ENCODE results near the gene ACMSD.
"Not testable (repeated sequence)": the region's sequence is repeated elsewhere in the genome, so short reads cannot be mapped to it uniquely, and the experiment has no call there.

ACMSD gene

GRCh38 chr2:134906726-134907125, 68.3 kb downstream of the ACMSD start:
- no peak for DNase-seq (ENCODE audit: low read depth)

GRCh38 chr2:134907441-134908116, 69.2 kb downstream of the ACMSD start:
- not testable (repeated sequence) for DNase-seq (ENCODE audit: low read depth)

DNA sequence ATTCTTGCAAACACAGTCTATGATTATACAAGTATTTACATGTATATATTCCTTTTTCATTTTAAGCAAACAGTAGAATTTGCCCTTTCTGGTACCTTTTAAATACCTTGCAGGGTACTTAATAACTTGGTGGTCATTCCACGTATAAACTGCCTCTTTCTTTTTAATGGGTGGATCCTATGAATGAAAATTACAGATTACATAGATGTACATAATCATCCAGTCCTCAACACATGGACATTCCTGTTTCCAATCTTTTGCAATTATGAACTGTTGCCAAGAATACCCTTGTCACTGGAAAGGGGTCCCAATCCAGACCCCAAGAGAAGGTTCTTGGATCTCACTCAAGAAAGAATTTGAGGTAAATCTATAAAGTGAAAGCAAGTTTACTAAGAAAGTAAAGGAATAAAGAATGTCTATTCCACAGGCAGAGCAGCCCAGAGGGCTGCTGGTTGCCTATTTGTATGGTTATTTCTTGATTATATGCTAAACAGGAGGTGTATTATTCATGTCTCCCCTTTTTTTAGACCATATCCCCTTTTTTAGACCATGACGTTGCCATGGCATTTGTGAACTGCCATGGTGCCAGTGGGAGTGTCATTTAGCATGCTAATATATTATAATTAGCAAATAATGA, 72.5 kb downstream of the ACMSD start:
- no peak for DNase-seq (ENCODE audit: low read depth)

- no peak for DNase-seq (ENCODE audit: low read depth)
Observed at GRCh38 chr2:134911400-134911785, 73.0 kb downstream of the ACMSD start.

DNA sequence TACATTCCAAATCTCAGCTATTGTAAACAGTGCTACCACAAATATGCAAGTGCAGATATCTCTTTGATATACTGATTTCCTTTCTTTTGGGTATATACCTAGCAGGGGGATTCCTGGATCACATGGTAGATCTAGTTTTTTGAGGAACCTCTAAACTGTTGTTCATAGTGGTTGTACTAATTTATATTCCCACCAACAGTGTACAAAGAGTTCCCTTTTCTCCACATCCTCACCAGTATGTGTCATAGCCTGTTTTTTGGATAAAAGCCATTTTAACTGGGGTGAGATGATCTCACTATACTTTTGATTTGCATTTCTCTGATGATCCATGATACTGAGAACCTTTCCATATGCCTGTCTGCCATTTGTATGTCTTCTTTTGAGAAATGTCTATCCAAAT, 73.9 kb downstream of the ACMSD start:
- no peak for DNase-seq (ENCODE audit: low read depth)

GRCh38 chr2:134917360-134917865, 79.0 kb downstream of the ACMSD start:
- DNase-seq (ENCODE audit: low read depth), result no peak

- DNase-seq (ENCODE audit: low read depth), result peak; percentile 81
Observed at GRCh38 chr2:134917888-134918525, 79.6 kb downstream of the ACMSD start.

- DNase-seq (ENCODE audit: low read depth), result peak; percentile 99
Observed at GRCh38 chr2:134918526-134919340, 80.3 kb downstream of the ACMSD start, which contains the start of gene CCNT2. Gene CCNT2 (plus strand): TSS chr2:134918822. CDS start chr2:134918855, 33 bp downstream.

- no peak for DNase-seq (ENCODE audit: low read depth)
Observed at GRCh38 chr2:134919341-134920210, 81.2 kb downstream of the ACMSD start.

DNA sequence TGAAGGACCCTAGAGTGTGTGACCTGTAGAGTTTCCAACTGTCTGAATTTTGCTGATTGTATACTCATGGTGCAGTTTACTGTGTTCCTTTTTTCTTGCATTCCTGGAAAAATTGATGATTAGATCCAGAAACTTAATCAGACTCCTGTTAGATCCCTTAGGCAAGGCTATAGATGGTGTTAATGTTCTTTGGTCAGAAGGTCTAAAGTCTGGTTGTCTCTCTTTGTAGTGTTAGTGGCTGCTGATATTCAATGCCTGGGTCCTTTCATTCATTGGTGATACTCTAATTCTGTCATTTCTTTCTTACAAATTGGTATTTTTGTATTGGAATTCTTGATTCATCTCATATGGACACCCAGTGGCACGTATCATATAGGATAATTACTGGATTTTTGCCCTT, 86.5 kb downstream of the ACMSD start:
- no peak for DNase-seq (ENCODE audit: low read depth)

GRCh38 chr2:134926231-134926931, 88.0 kb downstream of the ACMSD start:
- no peak for DNase-seq (ENCODE audit: low read depth)

DNA sequence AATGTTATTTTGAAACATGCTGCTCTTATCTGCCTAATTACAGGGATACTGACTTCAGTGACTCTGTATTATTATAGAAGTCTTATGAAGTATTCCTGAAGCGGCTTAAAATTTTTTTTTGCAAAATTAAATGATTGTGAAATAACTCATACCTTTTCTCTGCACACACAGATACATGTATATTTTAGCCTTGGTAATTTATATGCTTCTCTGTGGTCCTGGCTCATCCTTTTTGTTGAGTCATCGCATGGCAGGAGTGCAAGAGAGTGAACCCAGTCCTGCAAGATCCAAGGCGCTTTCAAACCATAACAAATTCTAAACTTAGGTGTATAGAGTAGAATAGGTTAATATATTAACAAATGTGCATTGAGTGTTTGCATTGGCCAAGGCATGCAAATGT, 88.8 kb downstream of the ACMSD start:
- no peak for DNase-seq (ENCODE audit: low read depth)

DNA sequence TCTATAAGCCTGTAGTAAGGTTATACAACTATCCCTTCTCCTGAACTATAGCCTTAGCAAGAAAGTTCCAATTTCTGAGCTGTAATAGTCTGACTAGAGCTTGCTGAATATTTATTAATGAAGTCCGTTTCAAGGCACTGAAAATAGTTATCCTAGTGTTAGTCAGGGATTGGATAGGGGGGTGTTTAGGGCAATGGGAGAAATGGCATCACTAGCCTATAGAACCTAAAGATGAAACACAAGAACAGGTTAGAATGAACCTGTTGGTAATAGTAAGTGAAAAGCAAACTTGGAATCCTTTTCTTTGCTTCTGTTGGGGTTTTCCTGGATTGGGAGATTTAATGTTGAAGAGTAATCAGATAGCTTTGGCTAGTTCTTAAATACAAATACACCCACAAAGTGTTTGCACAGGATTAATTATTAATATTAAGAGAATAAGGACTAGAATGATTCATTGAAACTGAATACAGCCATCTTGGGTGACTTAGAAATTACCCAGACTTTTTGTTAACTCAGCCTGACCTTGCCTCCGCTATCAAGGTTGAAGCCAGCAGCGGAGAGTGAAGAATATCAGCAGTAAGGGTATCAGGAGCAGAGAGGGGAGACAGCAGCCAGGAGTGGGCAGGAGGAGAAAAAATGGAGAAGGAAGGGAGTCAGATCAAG, 94.6 kb downstream of the ACMSD start:
- no peak for DNase-seq (ENCODE audit: low read depth)

DNA sequence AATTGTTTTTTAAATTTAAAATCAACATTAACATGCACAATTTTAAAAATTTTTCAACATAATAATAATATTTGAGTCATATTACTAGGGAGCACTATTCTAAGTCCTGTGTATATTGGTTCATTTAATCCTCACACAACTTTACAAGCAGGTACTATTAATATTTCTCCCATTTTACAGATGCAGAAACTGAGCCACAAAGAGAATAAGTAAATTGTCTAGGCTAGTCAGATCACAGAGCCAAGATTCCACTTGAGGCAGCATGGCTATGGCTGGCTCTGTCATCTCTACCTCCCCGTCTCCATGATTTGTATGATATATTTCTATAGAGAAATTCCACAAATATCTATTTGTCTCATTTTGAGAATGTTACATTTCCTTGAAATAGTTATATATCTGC, 95.3 kb downstream of the ACMSD start:
- no peak for DNase-seq (ENCODE audit: low read depth)

DNA sequence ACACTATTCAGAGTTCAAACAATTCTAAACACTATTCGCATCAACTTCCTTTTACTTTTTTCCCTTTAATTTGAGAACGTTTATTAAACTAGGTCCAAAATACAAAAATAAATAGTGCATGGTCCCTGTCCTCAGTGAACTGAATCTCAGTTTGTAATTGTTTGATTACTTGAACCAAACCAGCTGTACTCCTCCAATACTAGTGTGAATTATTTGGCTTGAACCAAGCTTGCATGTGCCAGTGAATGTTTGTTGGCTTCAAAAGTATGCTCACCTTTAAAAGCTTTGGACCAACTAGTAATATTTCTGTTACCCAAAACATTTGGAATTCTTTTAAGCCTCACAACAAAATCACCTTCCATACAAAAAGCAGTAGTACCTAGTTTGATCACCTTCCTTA, 95.7 kb downstream of the ACMSD start:
- DNase-seq (ENCODE audit: low read depth), result no peak

DNA sequence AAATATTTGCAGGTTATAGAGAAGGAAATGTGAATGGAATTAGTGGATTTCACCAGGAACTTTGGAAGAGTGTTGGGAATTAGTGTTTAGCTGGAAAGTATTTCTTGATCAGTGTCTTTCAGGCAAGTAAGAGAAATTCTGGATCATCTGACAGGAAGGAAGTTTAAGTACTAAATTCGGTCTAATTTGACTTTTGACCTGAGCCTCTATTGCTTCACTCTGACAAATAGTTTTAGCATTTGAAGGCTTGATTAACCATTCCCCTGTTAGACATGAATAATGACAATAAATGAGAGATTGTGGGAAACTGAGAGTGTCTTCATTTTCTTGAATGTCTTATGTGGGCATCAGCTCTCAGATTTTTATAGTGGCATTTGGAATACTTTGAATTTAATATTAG, 96.2 kb downstream of the ACMSD start:
- no peak for DNase-seq (ENCODE audit: low read depth)

- no peak for DNase-seq (ENCODE audit: low read depth)
Observed at GRCh38 chr2:134936691-134937090, 98.3 kb downstream of the ACMSD start.

GRCh38 chr2:134943540-134943939, 105.1 kb downstream of the ACMSD start:
- no peak for DNase-seq (ENCODE audit: low read depth)

- DNase-seq (ENCODE audit: low read depth), result no peak
Observed at GRCh38 chr2:134944975-134945374, 106.6 kb downstream of the ACMSD start.

DNA sequence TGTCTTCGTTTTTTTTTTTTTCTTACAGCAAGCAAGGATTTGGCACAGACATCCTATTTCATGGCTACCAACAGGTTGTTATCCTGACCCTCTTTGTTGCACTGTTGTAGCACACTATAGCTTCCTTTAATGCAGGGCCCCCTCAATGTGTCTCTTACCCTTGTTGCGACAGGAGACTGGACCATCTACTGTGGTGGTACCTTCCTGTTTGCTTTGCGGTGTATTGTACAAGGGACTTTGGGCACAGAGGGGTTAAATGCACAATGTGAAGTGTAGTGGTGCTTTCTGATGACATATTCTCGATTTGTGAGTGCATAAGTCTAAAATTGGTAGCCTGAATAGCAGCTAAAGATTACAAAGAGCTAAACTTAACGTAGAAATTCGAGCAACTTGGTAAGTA, 107.7 kb downstream of the ACMSD start:
- no peak for DNase-seq (ENCODE audit: low read depth)

Measured in T follicular helper cell (primary cell).